Measurements from ENCODE around the gene MARCHF9.
"Not testable (repeated sequence)": the region's sequence is repeated elsewhere in the genome, so short reads cannot be mapped to it uniquely, and the experiment has no call there.

The MARCHF9 gene

GRCh38 chr12:57754411-57755193 lies at the start of gene MARCHF9:
MARCHF9 (plus strand) TSS chr12:57755103; CDS start chr12:57755529, 426 bp downstream.
- DNase-seq, result peak; percentile 22

GRCh38 chr12:57707250-57707649 lies 47.7 kb upstream of the MARCHF9 start:
- no peak for DNase-seq

- DNase-seq, result no peak
Measured at GRCh38 chr12:57708296-57708695, 46.6 kb upstream of the MARCHF9 start.

GRCh38 chr12:57712701-57713100 lies 42.2 kb upstream of the MARCHF9 start:
- DNase-seq, result no peak

GRCh38 chr12:57713209-57713608 lies 41.7 kb upstream of the MARCHF9 start:
- no peak for DNase-seq

GRCh38 chr12:57715036-57715748 lies 39.7 kb upstream of the MARCHF9 start:
- DNase-seq, result not testable (repeated sequence)

- no peak for DNase-seq
Measured at GRCh38 chr12:57715786-57716185, 39.1 kb upstream of the MARCHF9 start.

- no peak for DNase-seq
Measured at GRCh38 chr12:57716305-57716704, 38.6 kb upstream of the MARCHF9 start.

- no peak for DNase-seq
Measured at GRCh38 chr12:57717131-57717530, 37.8 kb upstream of the MARCHF9 start.

- no peak for DNase-seq
Measured at GRCh38 chr12:57717846-57718640, 36.9 kb upstream of the MARCHF9 start.

- DNase-seq, result no peak
Measured at GRCh38 chr12:57718641-57719528, 36.0 kb upstream of the MARCHF9 start.

GRCh38 chr12:57719777-57720605 lies 34.9 kb upstream of the MARCHF9 start:
- DNase-seq, result no peak

- no peak for DNase-seq
Measured at GRCh38 chr12:57720606-57721595, 34.0 kb upstream of the MARCHF9 start.

- DNase-seq, result not testable (repeated sequence)
Measured at GRCh38 chr12:57721846-57722608, 32.9 kb upstream of the MARCHF9 start.

- no peak for DNase-seq
Measured at GRCh38 chr12:57722716-57723629, 31.9 kb upstream of the MARCHF9 start.

GRCh38 chr12:57723630-57723962 lies 31.3 kb upstream of the MARCHF9 start:
- DNase-seq, result no peak

GRCh38 chr12:57724003-57724935 lies 30.6 kb upstream of the MARCHF9 start:
- DNase-seq, result no peak
